Diencephalon (tissue), 1 donor: Measurements from ENCODE around the gene ZNF75A. TPM values are rescaled to one million over a fixed set of nuclear protein-coding genes. Genes with fewer than 3 reads are reported as not detected.

Experiments
- total RNA-seq: library from RNA; depleted of rRNA; stranded (reverse); fragments of >200 nt; gene quantifications from one replicate; pipeline ENCODE4 v1.2.3, GENCODE V29; 2014

ZNF75A gene
- 32.8 TPM for total RNA-seq

DNA sequence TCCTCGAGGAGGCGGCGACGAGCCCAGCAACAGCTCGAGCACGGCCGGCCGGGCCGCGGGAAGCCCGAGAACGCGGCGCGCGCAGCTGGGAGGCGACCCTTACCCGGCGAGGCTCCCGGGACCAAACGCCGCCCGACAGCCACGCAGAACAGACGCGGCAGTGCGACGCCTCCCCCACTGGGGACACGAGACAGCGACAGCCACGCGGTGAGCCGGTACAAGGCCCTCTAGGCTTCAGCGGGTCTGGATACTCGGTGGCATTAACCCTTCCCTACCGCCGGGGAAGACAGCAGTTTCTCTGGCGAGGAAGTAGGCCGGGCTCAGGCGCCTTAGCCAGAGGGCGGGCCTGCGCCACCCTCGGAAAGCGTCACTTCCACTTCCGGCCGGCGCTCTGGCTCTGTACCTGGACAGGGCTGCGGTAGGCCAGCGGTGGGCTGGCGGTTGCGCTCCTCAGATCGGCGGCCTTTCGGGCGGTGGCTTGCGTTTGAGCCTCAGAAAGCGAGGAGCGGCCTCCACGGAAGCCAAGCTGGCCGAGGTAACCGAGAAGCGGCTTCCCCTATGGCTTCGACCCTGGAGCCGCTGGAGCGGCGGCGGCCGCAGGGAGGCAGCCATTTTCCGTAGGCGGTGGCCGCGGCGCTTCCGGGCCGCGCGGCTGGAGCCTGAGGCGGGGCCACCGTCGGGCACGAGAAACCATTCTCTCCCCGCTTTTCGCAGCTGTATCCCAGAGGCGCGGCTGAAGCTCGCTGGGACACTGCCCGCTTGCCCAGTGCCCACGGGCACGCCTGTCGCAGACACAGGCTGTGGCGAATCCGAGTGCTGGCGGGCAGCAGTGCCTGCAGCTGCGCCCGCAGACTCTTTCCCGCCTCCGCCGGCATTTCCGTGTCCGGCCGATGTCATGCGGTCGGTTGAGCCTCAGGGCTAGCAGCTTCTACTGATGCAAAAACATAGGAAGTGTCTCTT is at the start of gene ZNF75A, which contains the start of gene TIGD7:
TSS of gene ZNF75A (plus strand) at position 389 of the 960 bp plus-strand sequence. CDS start 2,932 bp downstream, outside the sequence.
TSS of gene TIGD7 (minus strand) at position 322 of the 960 bp plus-strand sequence. CDS start 4,816 bp downstream, outside the sequence.

GRCh38 chr16:3256146-3256865 is 49.0 kb upstream of the ZNF75A start, which contains the start of gene MEFV:
Gene MEFV (minus strand): TSS chr16:3256633. CDS start chr16:3256587, 46 bp downstream.

GRCh38 chr16:3282730-3283542 is 22.4 kb upstream of the ZNF75A start, which contains the start of gene ZNF263:
Gene ZNF263 (plus strand): TSS chr16:3283491. CDS start chr16:3283819, 328 bp downstream.

GRCh38 chr16:3355589-3355988 is 50.3 kb downstream of the ZNF75A start, which contains the start of gene OR2C1:
Gene OR2C1 (plus strand): TSS chr16:3355889. CDS start chr16:3355941, 52 bp downstream.

Other genes starting within 250 kb of the ZNF75A start
- 1.6 TPM for gene IL32, start 239.9 kb upstream of the ZNF75A start, total RNA-seq
- not detected for gene ZSCAN10, start 206.2 kb upstream of the ZNF75A start, total RNA-seq
- gene ZNF205, start 192.9 kb upstream of the ZNF75A start, total RNA-seq = 15.9 TPM
- 8.1 TPM for gene ZNF213, start 170.5 kb upstream of the ZNF75A start, total RNA-seq
- 0.69 TPM for gene OR1F1, start 117.3 kb upstream of the ZNF75A start, total RNA-seq
- 15.9 TPM for gene ZNF200, start 70.3 kb upstream of the ZNF75A start, total RNA-seq
- 0.46 TPM for gene MEFV, start 48.9 kb upstream of the ZNF75A start, total RNA-seq
- 36.0 TPM for gene ZNF263, start 22.0 kb upstream of the ZNF75A start, total RNA-seq
- 22.4 TPM for gene TIGD7, start 67 bp upstream of the ZNF75A start, total RNA-seq
- 0.46 TPM for gene OR2C1, start 50.4 kb downstream of the ZNF75A start, total RNA-seq
- gene ZSCAN32, start 95.5 kb downstream of the ZNF75A start, total RNA-seq = 7.8 TPM
- 12.7 TPM for gene ZNF174, start 95.7 kb downstream of the ZNF75A start, total RNA-seq
- gene ZNF597, start 138.0 kb downstream of the ZNF75A start, total RNA-seq = 4.6 TPM
- 16.1 TPM for gene NAA60, start 138.2 kb downstream of the ZNF75A start, total RNA-seq
- gene C16orf90, start 190.0 kb downstream of the ZNF75A start, total RNA-seq = not detected
- 42.7 TPM for gene CLUAP1, start 195.5 kb downstream of the ZNF75A start, total RNA-seq